GM19372 (cell line): ENCODE data around the gene ATP4A.

ENCODE experiments used
- ATAC-seq: cut with Tn5 transposase; IDR thresholded peaks from one replicate; pipeline ENCODE4 v1.9.1; 2021; ENCODE audit warnings: mild to moderate bottlenecking, low read depth, moderate library complexity; ENCODE audit not compliant: unreplicated experiment

ATP4A gene

GRCh38 chr19:35529241-35530218 is 33.9 kb downstream of the ATP4A start:
- no peak for ATAC-seq

DNA sequence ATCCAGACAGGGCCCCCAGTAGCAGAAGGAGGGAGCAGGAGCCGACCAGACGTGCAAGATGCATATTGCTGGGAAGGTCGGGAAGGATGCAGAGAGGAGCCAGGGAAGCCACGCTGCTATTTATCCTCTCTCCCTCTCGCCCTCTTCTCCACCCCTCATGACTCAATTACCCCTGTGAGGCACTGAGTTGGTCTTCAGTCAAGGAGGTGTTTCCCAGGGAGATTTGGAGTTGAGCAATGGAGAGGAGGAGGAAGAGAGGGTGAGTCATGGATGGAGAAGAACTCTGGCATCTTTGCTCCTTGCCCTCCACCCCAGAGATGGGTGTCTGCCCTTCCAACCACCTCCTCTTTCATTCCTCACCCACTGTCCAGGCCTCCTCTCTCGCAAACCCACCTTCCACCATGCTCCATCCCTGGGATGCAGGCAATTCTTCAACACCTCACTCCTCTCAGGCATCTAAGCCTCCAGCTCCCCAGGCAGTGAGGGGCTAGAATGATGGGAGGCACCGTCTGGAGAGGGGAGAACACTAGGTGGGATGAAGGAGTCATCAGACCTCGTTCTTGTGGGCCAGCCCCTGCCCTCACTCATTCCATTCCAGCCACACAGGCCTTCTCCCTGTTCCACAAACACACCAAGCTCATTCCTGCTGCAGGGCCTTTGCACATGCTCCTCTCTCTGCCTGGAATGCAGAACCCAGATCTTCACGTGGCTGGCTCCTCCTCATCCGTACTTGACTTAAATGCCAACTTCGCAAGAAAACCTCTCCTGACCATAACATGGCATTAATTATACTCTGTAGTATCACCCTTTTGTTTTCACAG is 35.0 kb downstream of the ATP4A start, which contains the start of gene SBSN:
Gene SBSN, minus strand, starts transcription at position 94 of the 821 bp plus-strand sequence. Its CDS starts 30 bp downstream, at position 64.
- ATAC-seq, result no peak

DNA sequence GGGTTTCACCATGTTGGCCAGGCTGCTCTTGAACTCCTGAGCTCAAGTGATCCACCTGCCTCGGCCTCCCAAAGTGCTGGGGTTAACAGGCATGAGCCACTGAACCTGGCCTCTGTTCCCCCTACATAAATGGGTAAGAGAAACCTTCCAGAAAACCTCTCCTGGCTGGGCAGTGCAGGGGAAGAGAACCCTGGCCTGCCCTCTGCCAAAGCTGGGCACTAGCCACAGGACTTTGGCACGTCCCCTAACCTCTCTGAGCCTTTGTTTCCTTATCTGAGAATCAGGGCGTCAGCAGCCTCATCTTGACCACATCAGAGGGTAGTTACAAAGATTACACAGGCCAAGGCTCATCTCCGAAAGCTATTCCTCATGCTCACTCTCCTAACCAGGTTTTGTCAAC is 37.6 kb downstream of the ATP4A start:
- no peak for ATAC-seq

GRCh38 chr19:35524181-35524837 is 39.1 kb downstream of the ATP4A start:
- no peak for ATAC-seq

GRCh38 chr19:35522745-35523327 is 40.6 kb downstream of the ATP4A start:
- no peak for ATAC-seq

- no peak for ATAC-seq
Measured at GRCh38 chr19:35521124-35521743, 42.2 kb downstream of the ATP4A start.

- no peak for ATAC-seq
Measured at GRCh38 chr19:35519291-35519690, 44.2 kb downstream of the ATP4A start.

GRCh38 chr19:35518313-35518712 is 45.1 kb downstream of the ATP4A start:
- no peak for ATAC-seq

DNA sequence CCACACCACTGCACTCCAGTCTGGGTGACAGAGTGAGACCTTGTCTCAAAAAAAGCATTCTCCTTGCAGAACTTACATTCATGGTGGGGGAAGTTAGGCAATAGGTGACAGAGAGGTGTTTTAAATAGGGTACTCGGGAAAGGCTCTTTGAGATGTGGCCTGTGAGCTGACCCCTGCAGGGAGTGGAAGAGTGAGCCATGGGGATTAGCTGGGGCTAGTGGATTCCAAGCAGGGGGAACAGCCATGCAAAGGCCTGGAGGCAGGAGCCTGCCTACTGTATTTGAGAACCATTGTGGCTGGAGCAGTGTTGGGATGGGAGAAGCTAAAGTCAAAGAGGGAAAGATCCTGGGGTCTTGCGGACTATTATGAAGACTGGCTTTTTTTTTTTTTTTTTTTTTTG is 46.1 kb downstream of the ATP4A start:
- no peak for ATAC-seq

DNA sequence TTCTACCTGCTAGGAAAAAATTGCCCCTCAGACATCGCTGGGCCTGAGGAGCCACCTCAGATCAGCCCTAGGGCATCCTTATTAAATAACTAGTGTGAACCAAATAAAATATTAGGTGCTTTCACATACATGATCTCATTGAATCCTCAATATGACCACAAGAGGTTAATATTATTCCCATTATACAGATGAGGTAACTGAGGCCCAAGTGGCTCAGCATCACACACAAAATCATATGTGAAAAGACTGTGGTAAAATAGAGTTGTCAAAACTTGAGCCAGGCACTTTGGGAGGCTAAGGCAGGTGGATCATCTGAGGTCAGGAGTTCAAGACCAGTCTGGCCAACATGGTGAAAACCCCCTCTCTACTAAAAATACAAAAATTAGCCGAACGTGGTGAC is 47.1 kb downstream of the ATP4A start:
- no peak for ATAC-seq

- ATAC-seq, result no peak
Measured at GRCh38 chr19:35514282-35514809, 49.1 kb downstream of the ATP4A start.

GRCh38 chr19:35513628-35514281 is 49.7 kb downstream of the ATP4A start, which contains the start of gene DMKN:
Gene DMKN, minus strand, starts transcription at chr19:35513649. Its CDS starts 174 bp downstream, at chr19:35513475.
- no peak for ATAC-seq

GRCh38 chr19:35512831-35513627 is 50.4 kb downstream of the ATP4A start:
- no peak for ATAC-seq

GRCh38 chr19:35511337-35511736 is 52.1 kb downstream of the ATP4A start:
- no peak for ATAC-seq

GRCh38 chr19:35510626-35510964 is 52.9 kb downstream of the ATP4A start:
- no peak for ATAC-seq

GRCh38 chr19:35509861-35510625 is 53.4 kb downstream of the ATP4A start:
- ATAC-seq, result no peak

DNA sequence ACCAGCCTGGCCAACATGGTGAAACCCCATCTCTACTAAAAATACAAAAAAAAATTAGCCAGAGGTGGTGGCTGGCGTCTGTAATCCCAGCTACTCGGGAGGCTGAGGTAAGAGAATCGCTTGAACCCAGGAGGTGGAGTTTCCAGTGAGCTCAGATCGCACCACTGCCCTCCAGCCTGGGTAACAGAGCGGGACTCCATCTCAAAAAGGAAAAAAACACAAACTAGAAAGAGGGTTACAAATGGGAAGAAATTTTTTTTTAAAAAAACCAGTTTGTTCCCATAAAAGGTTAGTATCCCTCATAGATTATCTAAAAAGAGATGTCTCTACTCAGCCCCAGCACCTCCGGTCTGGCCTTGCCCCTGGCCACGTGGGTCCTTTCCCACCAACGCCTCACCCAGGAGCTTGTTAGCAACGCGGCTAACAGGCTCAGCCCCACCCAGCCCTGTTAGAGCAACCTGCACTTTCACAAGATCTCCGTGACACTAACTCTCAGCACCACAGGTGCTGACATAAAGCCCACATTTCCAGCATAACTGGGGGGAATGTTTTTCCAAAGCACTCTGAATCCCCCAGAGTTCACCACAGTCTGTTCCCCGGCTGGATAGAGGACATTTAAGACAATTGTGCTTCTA is 54.3 kb downstream of the ATP4A start:
- ATAC-seq, result no peak
